CD4-positive, alpha-beta T cell treated with Interleukin-4 for 4 hours (primary cell): ENCODE data around the gene IL20RA.
"Not testable (repeated sequence)": the region's sequence is repeated elsewhere in the genome, so short reads cannot be mapped to it uniquely, and the experiment has no call there.

Experiments
- DNase-seq: peaks from one replicate; pipeline ENCODE4 v3.0.0-alpha.2; 2020

IL20RA gene

DNA sequence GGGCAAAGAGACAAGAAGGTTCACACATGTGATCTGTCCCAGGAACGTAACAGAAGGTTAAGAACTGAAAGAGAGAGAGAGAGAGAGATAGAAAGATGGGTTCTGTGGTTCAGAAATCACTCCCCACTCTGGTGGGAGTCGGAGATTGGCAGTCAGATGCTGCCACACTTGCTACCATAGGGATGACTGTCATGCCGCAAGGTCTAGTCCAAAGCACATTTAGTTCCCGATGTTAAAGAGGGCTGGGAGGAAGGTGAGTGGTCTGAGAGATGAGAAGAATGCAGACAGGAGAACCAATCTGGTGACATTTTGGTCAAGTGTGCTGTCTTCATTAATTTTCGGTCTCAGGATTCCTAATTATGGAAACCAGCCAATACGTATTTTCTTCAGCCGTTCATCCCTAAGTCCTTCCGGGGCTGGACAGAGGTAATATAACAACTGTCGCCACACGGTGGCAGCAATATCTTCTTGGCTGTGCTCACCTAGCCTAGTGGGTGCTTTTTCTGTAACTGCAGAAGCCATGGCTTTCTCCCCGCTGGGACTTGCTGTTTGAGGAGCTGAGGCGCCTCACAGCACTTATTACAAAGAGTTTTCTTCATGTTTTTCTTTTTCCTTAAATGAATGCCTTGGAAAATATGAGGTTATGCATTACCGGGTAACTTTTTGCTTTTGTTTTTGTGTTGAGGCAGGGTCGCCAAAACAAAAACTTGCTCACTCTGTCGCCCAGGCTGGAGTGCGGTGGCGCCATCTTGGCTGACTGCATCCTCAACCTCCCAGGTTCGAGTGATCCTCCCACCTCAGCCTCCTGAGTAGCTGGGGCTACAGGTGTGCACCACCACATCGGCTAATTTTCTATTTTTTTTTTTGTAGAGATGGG lies 76.7 kb downstream of the IL20RA start:
- peak; percentile 64 for DNase-seq

DNA sequence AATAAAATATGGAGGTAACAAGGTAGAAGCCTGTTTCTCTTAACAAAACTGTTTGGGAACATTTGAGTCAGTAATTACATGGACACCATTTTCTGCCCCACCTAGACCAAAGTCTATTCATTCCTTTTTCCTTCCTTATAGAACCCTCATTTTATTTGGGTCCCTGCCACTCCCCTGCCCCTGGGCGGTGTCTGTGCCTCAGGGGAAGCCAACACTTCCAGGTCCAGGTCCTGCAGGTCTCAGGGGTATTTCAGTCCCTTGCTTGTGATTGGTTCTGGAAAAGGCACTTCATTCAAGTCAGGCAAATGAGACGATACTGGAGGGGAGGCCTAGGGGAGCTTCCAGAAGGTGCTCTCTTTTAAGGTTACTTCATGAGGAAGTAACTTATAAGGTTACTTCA lies 80.4 kb downstream of the IL20RA start:
- no peak for DNase-seq

DNA sequence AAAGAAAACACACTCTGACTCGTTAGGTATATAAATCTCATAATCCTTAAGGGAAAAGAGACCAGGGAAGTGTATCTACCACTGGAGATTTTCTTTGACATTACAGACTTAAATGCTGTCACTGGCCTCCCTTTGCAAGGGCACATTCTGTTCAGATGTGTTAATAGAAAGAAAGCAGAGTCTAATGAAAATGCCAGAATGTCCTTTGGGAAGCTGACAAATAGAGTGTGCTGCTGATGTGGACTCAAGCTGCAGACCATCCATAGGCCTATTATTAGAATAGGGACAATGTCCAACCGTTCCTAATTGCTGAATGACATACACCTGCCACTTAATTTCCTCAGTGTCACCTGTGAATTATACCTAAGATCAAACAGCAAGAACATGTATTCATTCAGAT lies 81.5 kb downstream of the IL20RA start:
- DNase-seq: no peak

DNA sequence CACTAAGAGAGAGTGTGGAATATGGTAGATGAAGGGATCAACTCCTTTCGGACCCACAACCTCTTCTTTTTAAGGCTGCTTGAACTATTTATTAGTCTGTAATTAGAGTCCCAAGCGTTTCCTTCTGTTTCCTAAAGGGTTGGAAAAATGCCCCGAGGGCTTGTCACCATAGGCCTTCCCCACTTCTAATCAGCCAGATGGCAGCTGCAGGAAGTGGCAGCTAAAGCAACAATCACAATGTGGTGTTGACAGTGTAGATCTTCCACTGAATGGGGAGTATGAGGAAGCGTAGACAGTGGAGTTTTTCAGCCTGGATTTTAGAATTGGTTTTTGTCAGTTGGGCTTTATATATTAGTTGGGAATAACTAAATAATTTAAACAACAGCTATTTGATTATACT lies 82.1 kb downstream of the IL20RA start:
- DNase-seq: no peak

DNA sequence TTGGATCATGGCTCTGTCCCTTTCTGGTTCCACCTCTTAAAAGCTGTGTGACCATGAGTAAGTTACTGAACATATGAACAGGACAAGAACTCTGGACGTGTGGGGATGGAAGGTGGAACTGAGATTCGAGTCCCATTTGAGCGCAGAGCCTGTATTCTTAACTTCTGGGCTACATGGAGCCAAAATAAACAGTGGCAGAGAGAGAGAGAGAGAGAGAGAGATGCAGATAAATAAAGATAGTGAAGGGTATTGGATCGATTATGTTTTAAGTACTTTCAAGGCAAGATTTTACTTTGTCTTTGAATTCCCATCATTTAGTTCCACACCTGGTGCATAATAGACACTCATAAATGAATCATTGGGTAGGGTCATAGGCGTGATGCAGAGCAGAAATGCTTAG lies 82.9 kb downstream of the IL20RA start:
- no peak for DNase-seq

DNA sequence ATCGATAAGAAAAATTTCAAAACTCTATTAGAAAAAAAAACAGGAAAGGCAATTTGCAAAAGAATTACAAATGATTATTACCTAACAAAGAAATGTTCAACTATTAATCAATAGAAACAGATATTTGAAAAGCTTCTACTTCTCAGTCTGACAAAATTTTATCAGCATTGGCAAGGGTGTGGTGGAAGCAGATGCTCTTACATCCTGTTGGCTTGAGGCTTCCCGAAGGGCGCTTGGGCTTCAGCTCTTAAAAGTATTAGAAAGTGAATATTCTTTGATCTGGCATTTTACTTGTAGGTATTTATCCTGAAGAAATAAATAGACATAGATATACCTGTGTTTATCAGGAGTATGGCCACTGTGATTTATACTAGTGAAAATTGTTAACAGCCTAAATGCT lies 84.0 kb downstream of the IL20RA start:
- no peak for DNase-seq

DNA sequence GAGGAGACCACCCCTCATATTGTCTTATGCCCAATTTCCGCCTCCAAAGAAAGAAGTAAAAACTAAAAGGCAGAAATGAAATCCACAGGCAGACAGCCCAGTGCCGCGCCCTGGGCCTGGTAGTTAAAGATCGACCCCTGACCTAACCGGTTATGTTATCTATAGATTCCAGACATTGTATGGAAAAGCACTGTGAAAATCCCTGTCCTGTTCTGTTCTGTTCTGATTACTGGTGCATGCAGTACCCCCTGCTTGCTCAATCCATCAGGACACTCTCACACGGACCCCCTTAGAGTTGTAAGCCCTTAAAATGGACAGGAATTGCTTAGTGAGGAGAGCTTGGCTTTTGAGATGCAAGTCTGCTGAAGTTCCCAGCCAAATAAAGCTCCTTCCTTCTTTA lies 84.8 kb downstream of the IL20RA start:
- not testable (repeated sequence) for DNase-seq

DNA sequence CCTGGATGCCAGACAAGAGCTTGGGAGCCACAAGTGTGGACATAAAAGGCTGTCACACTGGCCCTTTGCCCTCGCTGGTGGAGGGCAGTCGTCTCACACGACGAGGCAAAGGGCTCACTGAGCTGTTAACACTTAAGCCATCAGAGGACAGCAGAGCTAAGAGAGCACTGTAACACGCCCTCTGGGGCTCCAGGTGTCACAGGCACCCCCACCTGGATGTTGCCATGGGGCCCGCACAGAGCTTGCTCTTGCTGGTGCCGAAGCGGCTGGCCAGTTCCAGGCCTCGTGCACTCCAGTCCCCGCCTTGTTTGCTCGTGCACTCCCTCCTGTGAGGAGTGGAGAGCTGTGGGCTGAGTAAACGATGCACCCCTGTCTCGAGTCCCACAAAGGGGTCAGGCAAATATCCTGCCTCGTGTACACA lies 85.3 kb downstream of the IL20RA start:
- no peak for DNase-seq

DNA sequence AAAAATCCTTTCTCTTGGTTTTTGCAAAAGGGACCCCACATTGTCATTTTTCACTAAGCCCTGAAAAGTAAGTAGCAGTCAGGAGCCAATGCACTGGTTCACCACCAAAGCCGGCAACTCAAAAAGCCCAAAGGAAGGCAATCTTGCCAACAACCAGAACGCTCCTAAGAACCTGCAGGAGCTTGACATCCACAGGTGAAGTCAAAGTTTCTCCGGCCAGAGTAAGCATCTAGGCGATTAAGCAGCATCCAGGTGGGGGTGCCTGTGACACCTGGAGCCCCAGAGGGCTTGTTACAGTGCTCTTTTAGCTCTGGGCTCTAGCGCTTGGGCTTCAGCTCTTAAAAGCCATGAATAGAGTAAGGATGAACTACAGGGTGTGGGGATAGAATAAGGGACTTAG lies 86.6 kb downstream of the IL20RA start:
- no peak for DNase-seq

DNA sequence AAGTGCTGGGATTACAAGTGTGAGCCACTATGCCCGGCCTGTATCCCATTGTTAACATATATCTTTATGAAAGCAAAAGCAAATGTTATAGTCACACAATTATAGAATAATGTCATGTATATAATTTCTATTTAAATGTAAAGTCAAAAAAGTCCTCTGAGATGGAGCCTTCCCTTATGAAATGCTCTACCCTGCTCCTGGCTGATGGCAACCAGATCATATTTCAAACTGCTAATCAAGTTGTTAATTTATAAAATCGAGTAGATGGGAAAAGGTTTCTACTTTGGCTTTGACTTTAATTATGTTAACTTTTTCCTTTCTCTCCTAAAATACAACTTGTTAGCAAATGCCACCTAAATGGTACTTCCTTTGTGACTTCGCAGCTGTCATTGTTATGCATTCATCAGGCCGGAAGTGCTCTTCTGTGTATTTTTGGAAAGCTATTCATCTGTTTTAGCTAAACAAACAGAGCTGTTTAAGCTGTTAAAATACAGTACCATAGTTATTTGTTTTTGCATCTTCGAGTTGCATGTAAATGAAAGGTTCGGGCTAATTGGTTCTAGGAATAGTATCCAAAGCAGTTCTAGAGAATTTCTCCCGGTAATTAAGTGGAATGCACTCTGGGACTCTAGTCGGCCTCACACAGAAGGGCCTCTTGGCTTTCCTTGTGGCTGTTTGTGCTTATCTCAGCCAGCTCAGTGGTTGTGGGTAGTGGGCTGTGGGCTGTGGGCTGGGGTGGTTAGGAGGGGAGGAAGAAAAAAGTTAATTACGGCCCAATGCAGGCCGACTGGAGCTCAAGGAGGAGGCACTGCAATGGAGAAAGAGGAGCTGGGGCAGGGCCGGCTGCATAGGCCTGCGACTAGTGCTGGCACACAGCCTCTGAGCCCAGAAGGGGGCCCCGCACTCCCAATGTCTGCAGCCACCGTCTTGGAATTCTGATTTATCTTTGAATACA lies 87.9 kb downstream of the IL20RA start:
- no peak for DNase-seq

DNA sequence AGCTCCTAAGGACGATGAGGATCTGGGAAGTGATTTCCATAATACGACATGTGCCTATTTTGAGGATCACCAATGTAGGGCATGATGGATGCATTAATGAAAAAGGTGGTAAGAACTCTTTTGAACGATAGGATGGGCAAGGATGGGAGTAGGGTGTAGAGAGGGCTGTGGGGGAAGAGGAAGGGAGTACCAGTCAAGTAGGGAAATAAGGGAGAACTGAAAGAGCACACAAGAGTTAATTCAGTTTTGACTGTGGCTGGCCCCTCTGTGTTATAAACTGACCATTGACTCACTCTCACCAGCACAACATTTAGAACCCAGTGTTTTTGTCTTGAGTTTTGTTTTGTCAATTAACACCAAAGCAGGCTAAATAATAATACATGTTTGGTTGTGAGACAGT lies 89.6 kb downstream of the IL20RA start:
- no peak for DNase-seq

DNA sequence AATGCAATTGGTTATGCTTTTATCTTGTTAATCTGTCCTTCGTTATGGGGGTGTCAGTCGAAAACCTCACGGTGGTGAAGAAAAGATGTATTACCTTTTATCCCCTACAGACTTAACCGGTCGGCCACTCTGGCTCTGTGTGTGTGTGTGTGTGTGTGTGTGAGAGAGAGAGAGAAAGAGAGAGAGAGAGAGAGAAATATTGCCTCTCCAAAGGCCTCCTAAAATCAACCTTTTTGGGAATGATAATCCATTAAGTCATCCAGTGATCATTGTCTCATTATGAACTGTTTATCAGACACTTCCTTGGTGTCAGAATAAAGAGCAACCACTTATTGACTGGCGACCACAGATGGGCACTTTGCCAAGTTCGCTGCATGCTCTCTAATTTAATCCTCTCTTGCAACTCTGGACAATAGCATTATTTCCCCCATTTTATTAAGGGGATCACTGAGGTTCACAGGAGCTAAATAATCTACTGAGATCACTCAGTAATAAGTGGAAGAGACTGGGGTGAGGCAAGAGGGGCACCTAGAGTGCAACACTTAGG lies 92.0 kb downstream of the IL20RA start:
- DNase-seq: no peak

DNA sequence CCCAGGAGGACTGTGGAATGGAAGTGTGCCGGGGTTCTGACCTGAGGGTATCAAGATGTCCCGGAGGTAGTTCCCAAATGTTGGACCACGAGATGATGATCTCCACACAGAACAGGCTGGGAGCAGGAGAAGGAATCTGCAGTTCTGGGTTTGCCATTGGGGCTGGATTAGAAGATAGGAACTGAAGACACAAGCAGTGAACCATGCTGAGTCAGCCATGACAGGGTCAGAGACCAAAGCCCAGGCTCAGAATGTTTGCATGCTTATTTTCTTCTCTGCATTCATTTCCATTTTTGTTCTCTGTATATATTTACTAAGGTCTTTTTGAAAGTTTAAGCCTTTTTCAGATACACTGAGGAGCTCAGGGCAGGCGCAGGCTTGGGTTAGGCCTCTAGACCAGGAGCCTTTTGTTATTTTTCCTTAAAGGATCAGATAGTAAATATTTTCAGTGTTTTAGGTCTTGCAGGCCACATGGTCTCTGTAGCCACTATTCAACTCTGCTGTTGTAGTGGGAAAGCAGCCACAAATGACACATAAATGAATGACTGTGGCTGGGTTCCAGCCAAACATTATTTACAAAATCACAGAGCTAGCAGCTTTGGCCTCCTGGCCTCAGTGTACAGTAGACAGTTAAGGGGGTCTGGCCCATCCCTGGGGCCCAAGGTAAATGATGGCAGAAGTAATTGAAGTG lies 94.2 kb downstream of the IL20RA start:
- DNase-seq: no peak
